22Rv1 (cell line): Measurements from ENCODE around the gene COMMD4.
A peak's percentile ranks its signal among the peaks of the same experiment; 100 is the strongest.
"Not testable (repeated sequence)": the region's sequence is repeated elsewhere in the genome, so short reads cannot be mapped to it uniquely, and the experiment has no call there.

Experiments used
- H3K27ac ChIP-seq: fragments of 450-650 bp; 2 replicates; pipeline ENCODE4 v1.5.1; 2017
- CTCF ChIP-seq: fragments of 450-650 bp; IDR thresholded peaks from 2 replicates; pipeline ENCODE4 v1.5.1; 2017; ENCODE audit warnings: mild to moderate bottlenecking
- ZFX ChIP-seq: fragments of 450-650 bp; IDR thresholded peaks from 2 replicates; pipeline ENCODE4 v1.6.1; 2017; ENCODE audit warnings: antibody characterized with exemption, borderline replicate concordance

Gene COMMD4

GRCh38 chr15:75335705-75336355, at the start of gene COMMD4:
COMMD4 (plus strand) TSS chr15:75336063; CDS start chr15:75336090, 27 bp downstream.
- peak within 1 kb of the TSS; percentile 62 for H3K27ac ChIP-seq
- TF ChIP-seq CTCF: no peak
- TF ChIP-seq ZFX: no peak

- H3K27ac ChIP-seq: not testable (repeated sequence)
Measured at GRCh38 chr15:75293660-75294059, 42.2 kb upstream of the COMMD4 start.

- H3K27ac ChIP-seq: not testable (repeated sequence)
Measured at GRCh38 chr15:75298541-75299310, 37.1 kb upstream of the COMMD4 start.

- TF ChIP-seq CTCF: peak; percentile 60
- not testable (repeated sequence) for H3K27ac ChIP-seq
Measured at GRCh38 chr15:75299311-75299688, 36.6 kb upstream of the COMMD4 start.

- not testable (repeated sequence) for H3K27ac ChIP-seq
Measured at GRCh38 chr15:75300026-75300425, 35.8 kb upstream of the COMMD4 start.

- no peak for TF ChIP-seq ZFX
- no peak for TF ChIP-seq CTCF
- no peak overlapping the region for H3K27ac ChIP-seq
Measured at GRCh38 chr15:75302318-75302717, 33.5 kb upstream of the COMMD4 start.

GRCh38 chr15:75302753-75303152, 33.1 kb upstream of the COMMD4 start:
- not testable (repeated sequence) for H3K27ac ChIP-seq

GRCh38 chr15:75306188-75306587, 29.7 kb upstream of the COMMD4 start:
- TF ChIP-seq ZFX (no peak), CTCF (no peak)

GRCh38 chr15:75307778-75308390, 28.0 kb upstream of the COMMD4 start:
- TF ChIP-seq CTCF: peak; percentile 61
- no peak for TF ChIP-seq ZFX
- H3K27ac ChIP-seq: no peak overlapping the region

More at GRCh38 chr15:75306188-75306587, 29.7 kb upstream of the COMMD4 start:
- H3K27ac ChIP-seq: no peak overlapping the region
